ENCODE data around the gene TWF1. TPM values are rescaled to one million over a fixed set of nuclear protein-coding genes. Genes with fewer than 3 reads are reported as not detected.
"Not testable (repeated sequence)": the region's sequence is repeated elsewhere in the genome, so short reads cannot be mapped to it uniquely, and the experiment has no call there.

The TWF1 gene
- total and polyA plus RNA-seq, 2 donors (not counting 3 experiments of a cell fraction or from before 2014, with no cell fraction given), result 23.8 to 75.5 TPM

DNA sequence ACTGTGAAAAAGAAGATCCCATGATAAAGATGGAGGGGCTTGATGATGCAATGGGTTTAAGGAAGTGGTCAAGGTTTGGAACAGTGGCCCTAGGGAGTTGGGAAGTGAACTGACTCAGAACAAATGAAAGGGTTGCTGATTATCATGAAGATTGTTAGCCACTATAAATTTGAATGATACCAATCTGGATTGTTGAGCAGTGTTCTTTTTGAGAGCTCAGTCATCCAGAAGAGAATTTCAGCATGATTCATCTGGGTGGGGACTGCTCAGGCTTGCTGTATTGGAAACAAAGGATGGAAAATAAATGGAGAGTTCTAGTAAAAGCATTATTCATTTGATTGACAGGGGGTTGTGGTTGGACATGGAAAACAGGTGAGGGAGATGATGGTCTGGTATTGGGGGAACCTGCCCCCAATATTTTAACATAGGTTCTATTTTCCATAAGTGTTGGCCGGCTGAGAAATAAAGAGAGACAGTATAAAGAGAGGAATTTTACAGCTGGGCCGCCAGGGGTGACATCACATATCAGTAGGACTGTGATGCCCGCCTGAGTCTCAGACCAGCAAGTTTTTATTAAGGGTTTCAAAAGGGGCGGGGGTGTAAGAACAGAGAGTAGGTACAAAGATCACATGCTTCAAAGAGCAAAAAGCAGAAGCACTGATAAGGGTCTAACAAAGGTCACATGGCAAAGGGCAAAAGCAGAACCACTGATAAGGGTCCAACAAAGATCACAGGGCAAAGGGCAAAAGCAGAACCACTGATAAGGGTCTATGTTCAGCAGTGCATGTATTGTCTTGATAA, 41.5 kb upstream of the TWF1 start:
- H3K36me3 ChIP-seq (ENCODE audit: control insufficient read depth in 2 of 2, extremely low read depth in 1 of 2, insufficient read depth in 2 of 2, low read length in 2 of 2); H3K79me2 ChIP-seq (ENCODE audit: control insufficient read depth, insufficient read depth, low read length); H3K27ac ChIP-seq (ENCODE audit: insufficient read depth, low read depth, low read length); H3K27me3 ChIP-seq (ENCODE audit: control insufficient read depth in 2 of 2, insufficient read depth in 2 of 2, low read length in 2 of 2); FAIRE-seq; H3K4me3 ChIP-seq (replicated peaks in 1 of 3; ENCODE audit: insufficient read depth in 1 of 3, low read depth in 1 of 3, low read length in 3 of 3); H2AFZ ChIP-seq (ENCODE audit: low read depth, low read length); H4K20me1 ChIP-seq (replicated peaks; ENCODE audit: control insufficient read depth, extremely low read depth, insufficient read depth, low read length); POLR2A ChIA-PET; H3K4me2 ChIP-seq (ENCODE audit: insufficient read depth, low read length); H3K9ac ChIP-seq (replicated peaks; ENCODE audit: extremely low read depth, insufficient read depth, low read length); intact Hi-C loops (cut with micrococcal nuclease); DNase-seq (ENCODE audit: low read depth, low spot score); H3K9me1 ChIP-seq (replicated peaks; ENCODE audit: control insufficient read depth, extremely low read depth, insufficient read depth, low read length); CTCF ChIA-PET; BruUV-seq (replicated peaks); H3K9me3 ChIP-seq (replicated peaks; ENCODE audit: control insufficient read depth, insufficient read depth, low read length); dilution Hi-C loops (cut with MboI; ENCODE audit: extremely low pct_ligation_motif_present, low sequenced_read_pairs); H3K4me1 ChIP-seq (ENCODE audit: control insufficient read depth, extremely low read depth, insufficient read depth, low read length): not testable (repeated sequence)

DNA sequence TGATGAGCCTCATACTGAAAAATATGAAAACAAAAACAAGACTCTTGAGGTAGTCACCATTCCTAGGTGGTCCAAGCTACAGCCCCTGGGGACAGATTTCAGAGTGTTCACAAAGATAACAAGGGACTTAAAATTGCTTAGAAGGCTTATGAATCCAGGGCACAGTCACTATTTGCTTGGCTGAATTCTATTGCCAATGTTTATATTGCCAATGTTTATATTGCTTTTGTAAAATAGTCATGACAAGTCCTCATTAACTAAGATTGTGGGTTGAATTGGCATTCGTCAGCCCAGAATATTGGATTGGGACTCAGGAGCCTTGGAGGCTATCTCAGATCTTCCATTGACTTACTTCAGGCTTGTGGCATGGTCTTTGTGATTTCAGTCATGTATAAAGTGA, 36.1 kb upstream of the TWF1 start:
- CTCF ChIA-PET, result no interaction called here
- FAIRE-seq, result no peak
- TF ChIP-seq POLR2AphosphoS5 (IDR thresholded peaks at IDR 0.05; ENCODE audit: insufficient read depth, low read depth, low read length) (no peak), FOS (IDR thresholded peaks at IDR 0.05; ENCODE audit: borderline replicate concordance, insufficient read depth, low read length) (no peak), GATA2 (IDR thresholded peaks at IDR 0.05; ENCODE audit: insufficient read depth, insufficient read length, low read depth, low read length) (no peak), MYC (IDR thresholded peaks at IDR 0.05; ENCODE audit: low read depth, low read length) (no peak), EZH2 (IDR thresholded peaks at IDR 0.05; ENCODE audit: borderline replicate concordance, low read depth, low read length, severe bottlenecking) (no peak), POLR2A (IDR thresholded peaks at IDR 0.05; ENCODE audit: low read depth, low read length) (no peak), JUN (IDR thresholded peaks at IDR 0.05; ENCODE audit: borderline replicate concordance, insufficient read depth, insufficient read length, low read depth) (no peak)
- TF ChIP-seq, protein P1, sequence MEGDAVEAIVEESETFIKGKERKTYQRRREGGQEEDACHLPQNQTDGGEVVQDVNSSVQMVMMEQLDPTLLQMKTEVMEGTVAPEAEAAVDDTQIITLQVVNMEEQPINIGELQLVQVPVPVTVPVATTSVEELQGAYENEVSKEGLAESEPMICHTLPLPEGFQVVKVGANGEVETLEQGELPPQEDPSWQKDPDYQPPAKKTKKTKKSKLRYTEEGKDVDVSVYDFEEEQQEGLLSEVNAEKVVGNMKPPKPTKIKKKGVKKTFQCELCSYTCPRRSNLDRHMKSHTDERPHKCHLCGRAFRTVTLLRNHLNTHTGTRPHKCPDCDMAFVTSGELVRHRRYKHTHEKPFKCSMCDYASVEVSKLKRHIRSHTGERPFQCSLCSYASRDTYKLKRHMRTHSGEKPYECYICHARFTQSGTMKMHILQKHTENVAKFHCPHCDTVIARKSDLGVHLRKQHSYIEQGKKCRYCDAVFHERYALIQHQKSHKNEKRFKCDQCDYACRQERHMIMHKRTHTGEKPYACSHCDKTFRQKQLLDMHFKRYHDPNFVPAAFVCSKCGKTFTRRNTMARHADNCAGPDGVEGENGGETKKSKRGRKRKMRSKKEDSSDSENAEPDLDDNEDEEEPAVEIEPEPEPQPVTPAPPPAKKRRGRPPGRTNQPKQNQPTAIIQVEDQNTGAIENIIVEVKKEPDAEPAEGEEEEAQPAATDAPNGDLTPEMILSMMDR (IDR thresholded peaks at IDR 0.05; ENCODE audit: extremely low read depth in 1 of 2, insufficient read depth in 1 of 2, low read depth in 1 of 2, low read length in 2 of 2), result no peak
- TF ChIP-seq, protein P2, sequence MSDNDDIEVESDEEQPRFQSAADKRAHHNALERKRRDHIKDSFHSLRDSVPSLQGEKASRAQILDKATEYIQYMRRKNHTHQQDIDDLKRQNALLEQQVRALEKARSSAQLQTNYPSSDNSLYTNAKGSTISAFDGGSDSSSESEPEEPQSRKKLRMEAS (IDR thresholded peaks at IDR 0.05; ENCODE audit: insufficient read depth, insufficient read length), result no peak

More for the DNA sequence above, 36.1 kb upstream of the TWF1 start:
- no peaks in the 10 kb centered on the region for H3K27me3 ChIP-seq (ENCODE audit: control insufficient read depth in 2 of 2, insufficient read depth in 2 of 2, low read length in 2 of 2)
- no peak overlapping the region for H2AFZ ChIP-seq (ENCODE audit: low read depth, low read length)
- H3K27ac ChIP-seq (ENCODE audit: insufficient read depth, low read depth, low read length), result no peak overlapping the region
- H3K9me3 ChIP-seq (replicated peaks; ENCODE audit: control insufficient read depth, insufficient read depth, low read length), result no peaks in the 10 kb centered on the region
- H3K79me2 ChIP-seq (ENCODE audit: control insufficient read depth, insufficient read depth, low read length), result no peaks in the 10 kb centered on the region
- no peaks in the 10 kb centered on the region for H3K9me1 ChIP-seq (replicated peaks; ENCODE audit: control insufficient read depth, extremely low read depth, insufficient read depth, low read length)
- intact Hi-C loops (cut with micrococcal nuclease) (no loop called here), dilution Hi-C loops (cut with MboI; ENCODE audit: extremely low pct_ligation_motif_present, low sequenced_read_pairs) (no loop called here)
- no peaks in the 10 kb centered on the region for H4K20me1 ChIP-seq (replicated peaks; ENCODE audit: control insufficient read depth, extremely low read depth, insufficient read depth, low read length)
- no peak overlapping the region for H3K9ac ChIP-seq (replicated peaks; ENCODE audit: extremely low read depth, insufficient read depth, low read length)
- H3K4me3 ChIP-seq (replicated peaks in 1 of 3; ENCODE audit: insufficient read depth in 1 of 3, low read depth in 1 of 3, low read length in 3 of 3), result no peak overlapping the region
- H3K36me3 ChIP-seq (ENCODE audit: control insufficient read depth in 2 of 2, extremely low read depth in 1 of 2, insufficient read depth in 2 of 2, low read length in 2 of 2), result no peaks in the 10 kb centered on the region
- no peak overlapping the region for H3K4me2 ChIP-seq (ENCODE audit: insufficient read depth, low read length)
- no TSS peak for BruUV-seq (replicated peaks)
- no peak for DNase-seq (ENCODE audit: low read depth, low spot score)
- no peaks in the 10 kb centered on the region for H3K4me1 ChIP-seq (ENCODE audit: control insufficient read depth, extremely low read depth, insufficient read depth, low read length)
- POLR2A ChIA-PET, result no interaction called here

Data from endothelial cell of umbilical vein (primary cell).